Stimulated activated CD4-positive, alpha-beta T cell treated with anti-CD3 and anti-CD28 coated beads, Interleukin-1b, Interleukin-23, amount 100 ng/mL, for 48 hours (primary cell): Measurements from ENCODE around the gene IL22.

ENCODE experiments used
- DNase-seq: peaks from one replicate; pipeline ENCODE4 v3.0.0-alpha.2; 2020

The IL22 gene

DNA sequence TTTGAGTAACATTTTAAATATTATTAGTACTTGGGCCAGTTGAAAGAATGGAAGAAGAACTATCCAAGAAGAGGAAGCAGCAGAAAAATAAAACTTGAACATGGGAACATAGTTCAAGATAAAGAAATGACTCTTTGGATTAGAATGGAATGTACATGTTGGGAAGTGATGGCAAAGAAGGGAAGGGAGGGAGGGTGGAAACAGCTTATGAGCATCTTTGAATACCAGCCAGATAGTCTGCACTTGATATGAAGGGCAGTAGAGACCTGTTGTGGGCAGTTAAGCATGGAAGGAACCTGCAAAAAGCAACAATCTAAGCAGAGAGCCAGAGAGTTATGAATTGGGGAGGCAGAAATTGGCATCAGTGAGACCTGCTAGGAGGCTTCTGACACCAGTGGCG is 10.0 kb upstream of the IL22 start:
- no peak for DNase-seq

DNA sequence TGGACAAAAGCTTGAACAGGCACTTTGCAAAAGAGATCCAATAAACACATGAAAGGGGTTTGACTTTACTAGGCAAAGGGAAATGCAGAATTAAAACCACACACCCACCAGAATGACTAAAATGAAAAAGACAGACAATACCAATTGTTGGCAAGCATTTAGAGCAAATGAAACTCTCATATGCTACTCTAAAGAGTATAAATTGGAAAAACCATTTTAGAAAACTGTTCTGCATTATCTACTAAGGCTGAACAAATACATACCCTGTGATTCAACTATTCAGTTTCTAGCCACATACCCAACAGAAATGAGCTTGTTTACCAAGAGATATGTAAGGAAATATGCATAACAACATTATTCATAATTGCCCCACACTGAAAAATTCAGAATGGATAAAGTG is 8.5 kb upstream of the IL22 start:
- no peak for DNase-seq

DNA sequence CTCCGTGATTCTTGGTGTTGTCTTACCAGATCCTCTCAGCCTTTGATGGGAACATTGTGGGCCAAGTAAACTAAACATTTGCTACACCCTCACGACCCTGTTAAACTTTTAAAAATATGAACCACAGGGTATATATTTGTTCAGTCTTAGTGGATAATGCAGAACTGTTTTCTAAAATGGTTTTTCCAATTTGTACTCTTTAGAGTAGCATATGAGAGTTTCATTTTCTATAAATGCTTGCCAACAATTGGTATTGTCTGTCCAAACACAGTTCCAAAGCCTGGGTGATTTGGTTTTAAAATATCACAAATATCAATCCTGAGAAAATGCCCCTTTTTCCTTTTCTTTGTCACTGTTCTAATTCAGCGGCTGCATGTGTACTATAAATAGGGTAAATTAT is 6.7 kb upstream of the IL22 start:
- DNase-seq = no peak

- DNase-seq = peak; percentile 39
Measured at GRCh38 chr12:68259318-68259940, 6.0 kb upstream of the IL22 start.

- DNase-seq = no peak
Measured at GRCh38 chr12:68252077-68252476, 1.3 kb downstream of the IL22 start.

GRCh38 chr12:68250454-68250853 is 3.0 kb downstream of the IL22 start:
- DNase-seq = no peak

- no peak for DNase-seq
Measured at GRCh38 chr12:68247785-68248184, 5.6 kb downstream of the IL22 start.

DNA sequence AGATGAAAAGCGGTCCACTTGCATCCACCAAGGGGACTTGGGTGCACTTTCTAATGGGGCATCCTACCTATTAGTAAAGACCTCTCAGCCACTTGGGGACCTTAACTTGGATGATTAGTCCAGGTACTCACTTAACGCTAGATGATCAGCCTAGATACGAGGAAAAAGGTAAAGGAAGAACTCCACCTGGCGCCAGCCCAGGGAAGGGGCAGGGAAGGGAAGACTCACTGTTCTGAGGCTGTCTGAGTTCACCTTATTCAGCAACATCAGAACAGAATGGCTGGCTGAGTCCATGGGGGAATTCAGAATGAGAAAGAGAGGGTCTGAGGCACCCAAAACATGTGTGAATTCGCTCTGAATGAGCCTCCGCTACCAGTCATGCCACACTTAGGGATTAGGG is 7.1 kb downstream of the IL22 start:
- DNase-seq = no peak

DNA sequence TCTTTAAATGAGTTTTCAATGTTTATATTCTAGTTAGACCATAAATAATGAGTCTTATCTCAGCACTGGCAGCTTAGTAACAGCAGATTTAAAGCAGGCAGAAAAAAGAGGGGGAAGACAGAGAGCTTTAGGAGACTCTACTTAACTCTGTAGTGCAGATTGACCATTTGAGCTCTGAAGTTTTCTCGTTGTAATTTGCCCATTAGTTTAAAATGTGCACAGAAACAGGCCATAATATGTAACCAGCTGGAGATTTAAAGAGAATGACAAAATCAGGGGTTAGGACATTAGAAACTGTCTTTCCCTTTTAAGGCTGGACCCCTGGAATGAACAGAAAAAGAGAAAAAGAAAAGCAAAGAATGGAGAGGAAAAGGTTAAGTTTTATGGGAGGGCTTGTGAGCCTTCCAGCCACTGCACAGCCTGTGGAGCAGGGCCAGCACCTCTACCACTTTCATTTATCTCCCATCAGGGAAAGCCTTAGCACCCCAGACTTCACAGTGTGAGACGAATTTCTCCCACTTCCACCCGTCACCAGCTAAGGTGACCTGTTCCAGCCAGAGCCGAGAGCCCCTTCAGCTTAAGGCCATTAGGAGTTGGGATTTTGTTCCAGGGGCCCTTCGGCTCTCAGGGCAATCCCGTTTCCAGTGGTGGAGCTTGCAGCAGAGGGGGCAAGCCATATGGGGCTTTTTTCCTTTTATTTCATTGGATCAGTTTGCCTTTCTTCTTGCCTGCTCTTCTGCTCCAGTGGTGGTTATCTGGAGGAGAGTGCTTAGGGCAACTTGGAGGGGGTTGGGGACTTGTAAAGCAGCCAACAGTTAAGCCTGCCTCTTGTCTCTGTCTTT is 8.0 kb downstream of the IL22 start:
- DNase-seq = no peak

DNA sequence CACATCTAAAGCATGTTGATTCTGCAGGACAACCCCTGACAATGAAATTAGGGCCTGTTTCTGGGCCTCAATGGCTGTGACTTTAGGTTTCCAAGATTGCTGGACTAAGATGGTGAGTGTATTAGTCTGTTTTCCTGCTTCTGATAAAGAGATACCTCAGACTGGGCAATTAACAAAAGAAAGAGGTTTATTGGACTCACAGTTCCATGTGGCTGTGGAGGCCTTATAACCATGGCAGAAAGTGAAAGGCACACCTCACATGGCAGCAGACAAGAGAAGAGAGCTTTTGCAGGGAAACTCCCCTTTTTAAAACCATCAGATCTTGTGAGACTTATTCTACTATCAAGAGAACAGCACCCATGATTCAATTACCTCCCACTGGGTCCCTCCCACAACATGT is 10.6 kb downstream of the IL22 start:
- no peak for DNase-seq

- DNase-seq = peak; percentile 56
Measured at GRCh38 chr12:68240975-68241374, 12.4 kb downstream of the IL22 start.

DNA sequence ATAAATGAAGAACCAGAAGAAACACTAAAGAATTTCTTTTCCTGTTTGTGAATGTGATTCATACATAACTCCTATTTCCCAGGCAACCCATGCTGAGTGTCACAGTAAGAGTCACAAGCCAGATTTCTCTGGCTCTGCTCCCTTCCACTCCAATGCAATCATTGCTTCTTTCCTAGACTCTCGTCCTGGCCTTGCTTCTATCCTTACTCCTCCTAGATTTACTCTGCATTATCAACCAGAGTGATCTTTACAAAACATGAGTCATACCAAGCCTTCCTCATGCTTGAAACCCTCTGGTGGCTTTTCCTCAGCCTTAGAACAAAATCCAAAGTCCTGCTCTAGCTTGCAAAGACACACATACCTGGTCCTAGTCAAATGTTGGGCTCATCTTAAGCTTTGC is 13.3 kb downstream of the IL22 start:
- no peak for DNase-seq

GRCh38 chr12:68239309-68239982 is 14.0 kb downstream of the IL22 start:
- no peak for DNase-seq

DNA sequence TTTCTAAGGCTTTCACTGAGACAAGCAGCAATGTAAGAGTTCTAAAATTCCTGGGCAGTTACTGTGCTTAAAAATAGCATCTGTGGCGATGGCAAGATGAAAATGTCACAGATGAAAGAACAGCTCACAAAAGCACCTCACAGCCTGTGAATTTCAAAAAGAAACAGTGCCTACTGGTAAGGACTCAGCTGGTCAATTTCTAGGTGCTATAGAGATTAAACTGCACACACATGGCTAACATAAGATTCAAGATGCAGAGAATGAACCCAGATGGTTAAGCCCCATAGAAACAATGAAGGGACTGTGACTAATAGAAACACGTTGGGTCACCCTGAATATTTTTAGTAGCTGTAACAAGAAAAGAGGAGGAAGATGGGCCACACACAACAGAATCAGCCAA is 15.8 kb downstream of the IL22 start:
- no peak for DNase-seq

- no peak for DNase-seq
Measured at GRCh38 chr12:68237078-68237477, 16.3 kb downstream of the IL22 start.

DNA sequence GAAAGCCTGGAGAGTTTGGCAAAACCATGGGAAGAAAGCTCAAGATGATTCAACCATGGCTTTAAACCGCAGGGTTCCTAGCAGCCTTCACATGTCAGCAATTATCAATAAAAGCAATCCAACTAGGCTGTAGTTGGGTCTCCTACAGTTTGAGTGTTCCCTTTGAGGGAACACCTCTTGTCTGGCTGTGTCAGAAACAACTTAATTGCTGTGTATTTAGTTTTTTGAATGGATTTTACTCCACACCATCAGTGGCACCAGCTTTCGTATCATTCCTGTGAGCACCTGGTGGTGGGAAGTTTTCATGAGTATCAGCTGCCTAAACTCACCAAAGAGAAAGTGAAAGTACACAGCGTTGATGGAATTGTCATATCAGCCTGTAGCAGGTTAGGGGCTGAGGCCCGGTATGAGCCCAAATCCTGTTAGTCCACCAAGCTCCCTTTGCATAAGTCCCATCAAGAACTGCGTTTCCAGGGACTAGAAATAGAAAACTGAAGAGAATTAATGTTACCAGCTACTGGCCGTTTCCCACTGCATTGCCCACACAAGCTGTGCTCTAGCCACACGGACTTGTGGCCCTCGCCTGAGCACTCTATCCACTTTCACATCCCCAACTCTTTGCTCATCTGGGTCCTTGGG is 16.9 kb downstream of the IL22 start:
- peak; percentile 23 for DNase-seq

GRCh38 chr12:68235576-68235975 is 17.8 kb downstream of the IL22 start:
- no peak for DNase-seq

DNA sequence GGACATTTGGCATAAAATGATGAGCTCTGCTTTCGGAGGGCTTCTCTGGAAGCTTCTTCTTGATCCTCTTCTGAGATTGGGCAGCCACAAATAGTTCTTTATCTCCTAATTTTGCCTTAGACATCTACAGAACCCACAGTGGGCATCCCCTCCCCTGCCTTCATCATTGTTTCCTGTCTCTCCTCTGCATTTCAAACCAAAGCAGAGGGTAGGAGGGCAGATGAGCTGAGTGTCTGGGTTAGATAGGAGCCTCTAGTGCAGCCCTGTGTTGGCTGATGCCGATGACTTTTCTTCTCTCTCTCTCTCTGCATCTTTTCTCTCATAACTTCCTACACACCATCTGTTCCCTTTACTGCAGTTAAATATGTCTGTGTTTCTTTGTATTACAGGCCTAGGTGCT is 19.3 kb downstream of the IL22 start:
- no peak for DNase-seq

- no peak for DNase-seq
Measured at GRCh38 chr12:68233498-68233897, 19.9 kb downstream of the IL22 start.

DNA sequence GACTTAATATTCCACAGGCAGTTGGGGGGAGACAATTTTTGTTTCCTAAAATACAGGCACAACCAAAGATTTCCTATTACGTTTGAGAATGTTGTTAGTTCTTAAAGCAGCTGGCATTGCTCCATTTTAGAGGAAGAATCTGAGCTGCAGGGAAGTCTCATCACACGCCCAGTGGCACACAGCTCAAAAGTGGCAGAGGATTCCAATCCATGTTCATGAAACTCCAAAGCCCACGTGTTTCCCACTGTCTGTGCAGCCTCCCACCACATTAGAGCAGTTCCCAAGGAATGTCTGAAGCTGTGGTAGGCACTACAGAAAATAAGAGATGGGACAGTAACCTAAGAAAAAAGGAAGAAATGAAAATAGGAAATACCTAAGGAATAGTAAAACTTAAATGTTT is 21.7 kb downstream of the IL22 start:
- DNase-seq = no peak

- DNase-seq = no peak
Measured at GRCh38 chr12:68231229-68231628, 22.2 kb downstream of the IL22 start.

DNA sequence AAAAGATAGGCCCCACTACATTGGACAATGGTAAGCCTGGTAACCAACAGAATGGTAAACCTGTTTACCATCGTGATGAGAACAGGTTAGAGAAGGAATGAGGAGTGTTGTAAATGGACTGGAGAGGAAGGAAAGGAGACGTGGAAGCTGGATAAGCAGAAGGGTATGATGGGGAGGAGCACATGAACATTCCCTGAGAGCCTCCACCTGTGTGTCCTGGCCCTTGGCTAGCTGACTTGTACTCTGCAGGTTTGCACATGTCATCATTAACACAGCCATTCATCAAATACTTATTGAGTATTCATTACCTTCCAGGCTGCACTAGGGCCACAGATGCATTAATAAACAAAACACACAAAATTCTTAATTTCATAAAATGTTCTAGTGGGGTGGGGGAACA is 23.4 kb downstream of the IL22 start:
- no peak for DNase-seq

- DNase-seq = no peak
Measured at GRCh38 chr12:68227356-68227755, 26.0 kb downstream of the IL22 start.
